GM20000 (cell line): ENCODE measurements around the gene PSRC1.

Experiments
- DNase-seq: peaks from one replicate; pipeline ENCODE4 v3.0.0; 2012; ENCODE audit warnings: low spot score
- CTCF ChIP-seq: IDR thresholded peaks from 2 replicates; pipeline ENCODE4 v1.5.1; 2012; ENCODE audit warnings: mild to moderate bottlenecking, control low read depth; ENCODE audit errors: extremely low read depth, missing control alignments

The PSRC1 gene

DNA sequence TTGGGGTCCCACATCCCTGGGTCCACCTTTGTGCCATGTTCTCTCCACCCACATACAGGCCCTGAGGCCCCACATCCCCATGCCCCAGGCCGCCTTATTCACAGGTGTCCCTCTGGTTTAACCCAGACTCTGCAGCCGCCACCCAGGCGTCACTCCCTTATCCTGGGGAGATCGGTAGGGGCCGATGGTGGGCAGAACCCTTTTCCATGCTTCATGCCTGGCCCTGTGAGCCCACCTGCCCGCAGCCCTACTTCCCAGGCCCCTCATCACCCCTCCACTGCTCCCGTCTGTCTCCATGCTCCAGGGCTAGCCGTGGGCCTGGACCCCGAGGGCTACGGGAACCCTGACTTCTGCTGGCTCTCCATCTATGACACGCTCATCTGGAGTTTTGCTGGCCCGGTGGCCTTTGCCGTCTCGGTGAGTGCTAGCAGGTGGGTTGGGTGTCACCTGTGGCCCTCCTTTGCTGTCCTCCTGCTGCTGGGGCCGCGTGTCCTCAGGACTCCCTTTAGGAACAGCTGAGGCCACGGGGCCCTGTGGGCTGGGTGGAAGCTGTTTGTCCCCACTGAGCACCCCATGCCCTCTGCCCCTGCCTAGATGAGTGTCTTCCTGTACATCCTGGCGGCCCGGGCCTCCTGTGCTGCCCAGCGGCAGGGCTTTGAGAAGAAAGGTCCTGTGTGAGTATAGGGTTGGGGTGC is 12.2 kb downstream of the PSRC1 start:
- no peak for DNase-seq
- no peak for TF ChIP-seq CTCF

DNA sequence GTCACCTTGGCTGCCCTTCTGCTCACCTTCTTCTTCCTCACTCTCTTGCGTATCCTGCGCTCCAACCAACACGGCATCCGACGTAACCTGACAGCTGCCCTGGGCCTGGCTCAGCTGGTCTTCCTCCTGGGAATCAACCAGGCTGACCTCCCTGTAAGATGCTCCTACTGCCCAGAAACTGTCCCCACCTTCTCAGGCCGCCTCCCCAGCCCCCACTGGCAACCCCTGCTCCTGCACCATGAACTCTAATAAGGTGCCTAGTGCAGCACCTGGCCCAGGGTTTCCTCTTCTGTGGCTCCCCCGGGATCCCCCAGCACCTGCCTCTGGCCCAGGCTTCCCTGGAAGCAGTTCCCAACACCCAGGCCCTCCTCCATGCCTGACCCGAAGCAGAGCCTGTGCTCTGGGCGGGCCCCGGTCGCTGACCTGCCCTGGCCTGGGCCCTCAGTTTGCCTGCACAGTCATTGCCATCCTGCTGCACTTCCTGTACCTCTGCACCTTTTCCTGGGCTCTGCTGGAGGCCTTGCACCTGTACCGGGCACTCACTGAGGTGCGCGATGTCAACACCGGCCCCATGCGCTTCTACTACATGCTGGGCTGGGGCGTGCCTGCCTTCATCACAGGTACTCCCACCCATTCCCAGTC is 12.8 kb downstream of the PSRC1 start:
- TF ChIP-seq CTCF: no peak
- no peak for DNase-seq

DNA sequence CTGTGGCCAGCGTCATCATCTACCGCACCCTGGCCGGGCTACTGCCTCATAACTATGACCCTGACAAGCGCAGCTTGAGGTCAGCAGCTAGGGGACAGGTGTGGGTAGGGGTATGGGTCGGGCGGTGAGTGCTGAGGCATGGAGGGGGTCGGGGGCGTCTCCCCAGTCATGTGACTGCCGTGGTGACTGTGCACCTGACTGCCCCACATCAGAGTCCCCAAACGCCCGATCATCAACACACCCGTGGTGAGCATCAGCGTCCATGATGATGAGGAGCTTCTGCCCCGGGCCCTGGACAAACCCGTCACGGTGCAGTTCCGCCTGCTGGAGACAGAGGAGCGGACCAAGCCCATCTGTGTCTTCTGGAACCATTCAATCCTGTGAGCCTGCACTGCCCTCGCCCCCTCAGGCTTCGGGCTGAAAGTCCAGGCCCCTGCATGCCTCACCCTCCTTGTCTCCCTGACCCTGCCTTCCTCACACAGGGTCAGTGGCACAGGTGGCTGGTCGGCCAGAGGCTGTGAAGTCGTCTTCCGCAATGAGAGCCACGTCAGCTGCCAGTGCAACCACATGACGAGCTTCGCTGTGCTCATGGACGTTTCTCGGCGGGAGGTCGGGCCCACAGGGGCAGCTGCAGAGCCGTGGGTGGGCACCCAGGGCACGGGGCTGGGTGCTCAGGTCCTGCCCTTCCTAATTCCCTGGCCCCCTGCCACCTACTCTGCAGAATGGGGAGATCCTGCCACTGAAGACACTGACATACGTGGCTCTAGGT is 13.5 kb downstream of the PSRC1 start:
- TF ChIP-seq CTCF: no peak
- DNase-seq: no peak

DNA sequence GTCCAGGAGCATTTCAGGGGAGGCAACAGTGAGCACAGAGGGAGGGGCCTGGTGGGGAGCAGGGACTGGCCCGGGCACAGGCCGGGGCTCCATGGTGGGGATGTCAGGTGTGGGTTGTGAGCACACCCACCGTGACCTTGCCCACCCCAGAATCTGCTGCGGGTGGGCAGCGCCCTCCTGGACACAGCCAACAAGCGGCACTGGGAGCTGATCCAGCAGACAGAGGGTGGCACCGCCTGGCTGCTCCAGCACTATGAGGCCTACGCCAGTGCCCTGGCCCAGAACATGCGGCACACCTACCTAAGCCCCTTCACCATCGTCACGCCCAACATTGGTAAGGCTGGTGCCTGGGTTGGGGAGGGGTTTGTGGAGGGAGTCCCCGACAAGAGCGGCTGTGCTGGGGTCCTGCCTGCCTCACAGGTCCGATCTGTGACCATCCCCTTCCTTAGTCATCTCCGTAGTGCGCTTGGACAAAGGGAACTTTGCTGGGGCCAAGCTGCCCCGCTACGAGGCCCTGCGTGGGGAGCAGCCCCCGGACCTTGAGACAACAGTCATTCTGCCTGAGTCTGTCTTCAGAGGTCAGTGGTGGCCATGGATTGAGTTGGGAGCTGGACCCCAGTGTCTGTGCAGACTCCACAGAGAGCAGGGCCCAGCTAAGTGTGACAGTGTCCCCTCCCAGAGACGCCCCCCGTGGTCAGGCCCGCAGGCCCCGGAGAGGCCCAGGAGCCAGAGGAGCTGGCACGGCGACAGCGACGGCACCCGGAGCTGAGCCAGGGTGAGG is 14.3 kb downstream of the PSRC1 start:
- no peak for DNase-seq
- TF ChIP-seq CTCF: no peak

GRCh38 chr1:109267743-109268300 is 15.1 kb downstream of the PSRC1 start:
- no peak for TF ChIP-seq CTCF
- no peak for DNase-seq

- DNase-seq: no peak
Measured at GRCh38 chr1:109266965-109267364, 16.0 kb downstream of the PSRC1 start.

More at GRCh38 chr1:109266965-109267364, 16.0 kb downstream of the PSRC1 start:
- TF ChIP-seq CTCF: no peak
